Left hindlimb (tissue), 1 donor: ENCODE data around the gene DEPDC1B.
"Not testable (repeated sequence)": the region's sequence is repeated elsewhere in the genome, so short reads cannot be mapped to it uniquely, and the experiment has no call there.

Source experiments
- DNase-seq: peaks from one replicate; pipeline ENCODE4 v3.0.0-alpha.2; 2018

DEPDC1B gene, protein sequence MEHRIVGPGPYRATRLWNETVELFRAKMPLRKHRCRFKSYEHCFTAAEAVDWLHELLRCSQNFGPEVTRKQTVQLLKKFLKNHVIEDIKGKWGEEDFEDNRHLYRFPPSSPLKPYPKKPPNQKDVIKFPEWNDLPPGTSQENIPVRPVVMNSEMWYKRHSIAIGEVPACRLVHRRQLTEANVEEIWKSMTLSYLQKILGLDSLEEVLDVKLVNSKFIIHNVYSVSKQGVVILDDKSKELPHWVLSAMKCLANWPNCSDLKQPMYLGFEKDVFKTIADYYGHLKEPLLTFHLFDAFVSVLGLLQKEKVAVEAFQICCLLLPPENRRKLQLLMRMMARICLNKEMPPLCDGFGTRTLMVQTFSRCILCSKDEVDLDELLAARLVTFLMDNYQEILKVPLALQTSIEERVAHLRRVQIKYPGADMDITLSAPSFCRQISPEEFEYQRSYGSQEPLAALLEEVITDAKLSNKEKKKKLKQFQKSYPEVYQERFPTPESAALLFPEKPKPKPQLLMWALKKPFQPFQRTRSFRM

GRCh38 chr5:60699609-60700415 is at the start of gene DEPDC1B:
DEPDC1B (minus strand) TSS chr5:60700166; CDS start chr5:60700093, 73 bp downstream.
- DNase-seq: peak; percentile 94

DNA sequence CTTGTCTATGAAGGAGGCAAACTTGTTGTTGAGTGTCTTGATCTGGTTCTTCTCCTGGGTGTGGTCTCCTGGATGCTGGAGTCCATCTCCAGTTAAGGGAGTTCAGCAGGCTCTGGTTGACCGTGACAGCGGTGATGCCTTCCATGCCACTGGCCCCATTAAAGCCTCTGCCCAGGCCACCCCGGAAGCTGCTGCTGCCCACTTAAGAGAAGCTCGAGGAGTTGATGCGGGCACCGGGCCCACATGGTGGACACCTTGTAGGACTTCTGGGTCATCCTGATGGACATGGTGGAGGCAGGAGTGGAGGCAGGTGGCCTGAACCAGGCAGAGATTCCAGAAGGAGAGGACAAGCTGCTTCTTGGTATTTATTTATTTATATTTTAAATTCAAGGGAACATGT is 44.7 kb upstream of the DEPDC1B start:
- no peak for DNase-seq

- no peak for DNase-seq
These were observed 43.7 kb upstream of the DEPDC1B start for GRCh38 chr5:60743511-60744314.

DNA sequence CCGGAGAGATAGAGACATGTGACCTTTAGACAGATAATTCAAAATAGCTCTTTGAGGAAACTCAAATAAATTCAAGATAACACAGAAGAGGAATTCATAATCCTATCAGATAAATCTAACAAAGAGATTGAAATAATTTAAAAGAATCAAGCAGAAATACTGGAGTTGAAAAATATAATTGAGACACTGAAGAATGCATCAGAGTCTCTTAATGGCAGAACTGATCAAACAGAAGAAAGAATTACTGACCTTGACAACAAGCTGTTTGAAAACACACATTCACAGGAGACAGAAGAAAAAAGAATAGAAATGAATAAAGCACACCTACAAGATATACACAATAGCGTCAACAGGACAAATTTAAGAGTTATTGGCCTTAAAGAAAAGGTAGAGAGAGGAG is 40.4 kb upstream of the DEPDC1B start:
- no peak for DNase-seq

- DNase-seq: no peak
These were observed 39.0 kb upstream of the DEPDC1B start for GRCh38 chr5:60738933-60739332.

DNA sequence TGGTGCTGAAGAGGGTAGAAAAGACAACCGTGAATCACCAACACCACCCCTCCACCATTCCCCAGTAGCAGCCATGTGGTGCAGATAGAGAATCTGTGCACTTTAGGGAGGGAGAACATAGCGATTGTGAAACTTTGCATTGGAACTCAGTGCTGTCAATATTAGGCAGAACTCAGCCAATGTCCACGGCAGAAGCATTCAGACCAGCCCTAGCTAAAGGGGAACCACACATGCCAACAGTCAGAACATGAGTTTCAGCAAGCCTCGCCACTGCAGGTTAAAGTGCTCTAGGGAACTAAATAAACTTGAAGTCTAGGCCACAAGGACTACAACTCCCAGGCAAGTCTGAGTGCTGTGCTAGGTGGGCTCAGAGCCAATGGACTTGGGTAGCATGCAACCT is 38.5 kb upstream of the DEPDC1B start:
- DNase-seq: no peak

DNA sequence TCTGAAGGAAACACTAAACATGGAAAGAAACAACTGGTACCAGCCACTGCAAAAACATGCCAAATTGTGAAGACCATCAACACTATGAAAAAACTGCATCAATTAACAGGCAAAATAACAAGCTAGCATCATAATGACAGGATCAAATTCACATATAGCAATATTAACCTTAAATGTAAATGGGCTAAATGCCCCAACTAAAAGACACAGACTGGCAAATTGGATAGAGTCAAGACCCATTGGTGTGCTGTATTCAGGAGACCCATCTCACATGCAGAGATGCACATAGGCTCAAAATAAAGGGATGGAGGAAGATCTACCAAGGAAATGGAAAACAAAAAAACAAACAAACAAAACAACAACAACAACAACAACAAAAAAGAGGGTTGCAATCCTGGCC is 30.9 kb upstream of the DEPDC1B start:
- DNase-seq: not testable (repeated sequence)

DNA sequence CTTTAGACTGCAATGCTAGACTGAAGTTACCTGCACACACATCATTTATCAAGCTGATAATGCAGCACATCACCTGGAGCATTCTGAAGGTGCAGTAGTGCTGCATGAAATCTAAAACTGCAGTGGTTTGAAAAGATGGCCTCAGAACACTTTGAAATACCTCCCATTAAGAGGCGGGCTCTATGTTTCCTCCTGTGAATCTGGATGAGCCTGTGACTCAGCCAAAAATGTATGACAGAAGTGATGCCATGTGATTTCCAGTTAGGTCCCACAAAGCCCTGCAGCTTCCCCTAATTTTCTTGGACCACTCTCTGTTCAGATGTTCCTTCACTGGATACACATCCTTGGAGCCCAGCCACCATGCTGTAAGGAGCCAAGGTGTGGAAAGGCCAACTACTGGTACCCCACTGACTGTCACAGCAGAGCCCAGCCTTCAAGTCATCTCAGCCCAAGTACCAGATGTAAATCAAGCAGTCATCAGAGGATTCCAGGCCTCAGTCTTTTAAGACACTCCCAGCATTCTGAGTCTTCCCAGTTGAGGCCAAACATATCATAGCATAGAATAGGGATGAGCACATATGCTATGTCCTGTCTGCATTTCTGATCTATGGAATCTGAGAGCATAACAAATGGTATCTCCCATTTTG is 27.2 kb upstream of the DEPDC1B start:
- DNase-seq: no peak

GRCh38 chr5:60724126-60724525 is 24.2 kb upstream of the DEPDC1B start:
- DNase-seq: no peak

- no peak for DNase-seq
These were observed 22.4 kb upstream of the DEPDC1B start for GRCh38 chr5:60722416-60722815.

DNA sequence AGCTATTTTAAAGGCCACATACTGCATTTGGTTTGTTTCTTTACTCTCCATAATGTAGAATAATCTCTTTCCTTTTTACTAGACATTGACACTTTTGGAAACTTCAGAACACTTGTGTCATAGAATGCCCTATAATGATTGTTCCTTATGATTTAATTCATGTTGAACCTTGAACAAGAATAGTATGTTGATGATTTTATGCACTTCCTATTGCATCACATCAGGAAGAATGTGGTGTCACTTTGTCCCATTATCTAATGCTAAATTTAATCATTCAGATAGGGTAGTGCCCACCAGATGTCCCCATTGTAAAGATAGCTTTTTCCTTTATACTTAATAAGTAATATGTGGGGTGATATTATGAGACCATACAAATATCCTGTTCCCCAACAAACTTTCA is 19.4 kb upstream of the DEPDC1B start:
- DNase-seq: no peak

- DNase-seq: no peak
These were observed 18.4 kb upstream of the DEPDC1B start for GRCh38 chr5:60718166-60718892.

GRCh38 chr5:60715201-60715928 is 15.4 kb upstream of the DEPDC1B start:
- DNase-seq: not testable (repeated sequence)

DNA sequence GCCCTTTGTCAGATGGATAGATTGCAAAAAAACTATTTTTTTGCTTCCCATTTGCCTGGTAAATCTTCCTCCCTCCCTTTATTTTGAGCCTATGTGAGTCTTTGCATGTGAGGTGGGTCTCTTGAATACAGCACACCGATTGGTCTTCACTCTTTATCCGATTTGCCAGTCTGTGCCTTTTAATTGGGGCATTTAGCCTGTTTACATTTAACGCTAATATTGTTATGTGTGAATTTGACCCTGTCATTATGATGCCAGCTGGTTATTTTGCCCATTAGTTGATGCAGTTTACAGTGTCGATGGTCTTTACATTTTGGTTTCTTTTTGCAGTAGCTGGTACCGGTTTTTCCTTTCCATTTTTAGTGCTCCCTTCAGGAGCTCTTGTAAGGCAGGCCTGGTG is 13.0 kb upstream of the DEPDC1B start:
- no peak for DNase-seq

DNA sequence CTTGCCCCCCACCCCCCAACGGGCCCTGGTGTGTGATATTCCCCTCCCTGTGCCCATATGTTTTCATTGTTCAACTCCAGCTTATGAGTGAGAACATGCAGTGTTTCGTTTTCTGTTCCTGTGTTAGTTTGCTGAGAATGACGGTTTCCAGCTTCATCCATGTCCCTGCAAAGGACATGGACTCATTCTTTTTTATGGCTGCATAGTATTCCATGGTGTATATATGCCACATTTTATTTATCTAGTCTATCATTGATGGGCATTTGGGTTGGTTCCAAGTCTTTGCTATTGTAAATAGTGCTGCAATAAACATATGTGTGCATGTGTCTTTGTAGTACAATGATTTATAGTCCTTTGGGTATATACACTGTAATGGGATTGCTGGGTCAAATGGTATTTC is 11.9 kb upstream of the DEPDC1B start:
- DNase-seq: not testable (repeated sequence)

DNA sequence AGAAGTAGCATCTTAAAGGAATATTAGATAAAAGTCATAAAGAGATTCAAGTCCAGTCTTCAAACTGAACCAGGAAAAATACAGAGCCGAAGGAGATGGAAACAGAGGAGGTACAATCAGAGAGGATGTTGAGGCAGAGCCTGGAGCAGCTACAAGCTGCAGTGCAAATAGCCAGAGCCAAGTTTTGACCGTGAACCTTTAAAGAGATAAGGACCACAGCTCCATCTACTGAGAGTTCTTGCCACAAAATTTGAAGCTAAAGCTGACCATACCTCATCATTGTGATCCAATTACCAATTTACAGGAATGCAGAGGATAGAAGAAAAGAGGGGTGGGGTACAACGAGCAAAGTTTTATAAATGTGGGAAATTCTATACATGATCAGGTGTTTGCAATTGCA is 10.4 kb upstream of the DEPDC1B start:
- no peak for DNase-seq

GRCh38 chr5:60705144-60705543 is 5.2 kb upstream of the DEPDC1B start:
- DNase-seq: no peak

- no peak for DNase-seq
These were observed 4.0 kb upstream of the DEPDC1B start for GRCh38 chr5:60703944-60704343.

GRCh38 chr5:60701321-60701968 is 1.5 kb upstream of the DEPDC1B start:
- no peak for DNase-seq

GRCh38 chr5:60700416-60700757 is 421 bp upstream of the DEPDC1B start:
- no peak for DNase-seq

GRCh38 chr5:60699288-60699608 is 718 bp downstream of the DEPDC1B start:
- no peak for DNase-seq
